ENCODE results near the gene AVPI1. TPM values are rescaled to one million over a fixed set of nuclear protein-coding genes. Genes with fewer than 3 reads are reported as not detected.
"Not testable (repeated sequence)": the region's sequence is repeated elsewhere in the genome, so short reads cannot be mapped to it uniquely, and the experiment has no call there.

The AVPI1 gene
- total RNA-seq, 1 donor from 2014 or later: 1.1 TPM

DNA sequence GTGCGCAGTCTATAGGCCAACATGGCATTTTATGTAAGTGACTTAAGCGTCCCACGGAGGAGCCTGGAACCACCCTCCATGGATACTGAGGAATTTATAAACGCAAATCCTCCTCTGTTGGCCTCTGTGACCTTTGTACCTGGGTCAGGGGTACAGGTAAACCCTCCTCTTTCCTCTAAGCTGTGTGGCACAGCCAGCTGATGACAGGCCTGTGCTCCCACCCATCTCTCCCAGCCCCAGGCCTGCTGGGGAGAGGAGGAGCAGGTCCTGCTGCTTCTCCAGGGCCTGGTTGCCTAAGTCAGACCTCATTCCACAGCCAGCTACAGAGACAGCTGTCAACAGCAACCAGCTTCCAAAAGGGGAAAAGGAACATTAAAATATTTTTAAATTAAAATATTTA lies 5.0 kb downstream of the AVPI1 start:
- no peak for DNase-seq

- DNase-seq: no peak
Observed at GRCh38 chr10:97679594-97679993, 7.4 kb downstream of the AVPI1 start.

DNA sequence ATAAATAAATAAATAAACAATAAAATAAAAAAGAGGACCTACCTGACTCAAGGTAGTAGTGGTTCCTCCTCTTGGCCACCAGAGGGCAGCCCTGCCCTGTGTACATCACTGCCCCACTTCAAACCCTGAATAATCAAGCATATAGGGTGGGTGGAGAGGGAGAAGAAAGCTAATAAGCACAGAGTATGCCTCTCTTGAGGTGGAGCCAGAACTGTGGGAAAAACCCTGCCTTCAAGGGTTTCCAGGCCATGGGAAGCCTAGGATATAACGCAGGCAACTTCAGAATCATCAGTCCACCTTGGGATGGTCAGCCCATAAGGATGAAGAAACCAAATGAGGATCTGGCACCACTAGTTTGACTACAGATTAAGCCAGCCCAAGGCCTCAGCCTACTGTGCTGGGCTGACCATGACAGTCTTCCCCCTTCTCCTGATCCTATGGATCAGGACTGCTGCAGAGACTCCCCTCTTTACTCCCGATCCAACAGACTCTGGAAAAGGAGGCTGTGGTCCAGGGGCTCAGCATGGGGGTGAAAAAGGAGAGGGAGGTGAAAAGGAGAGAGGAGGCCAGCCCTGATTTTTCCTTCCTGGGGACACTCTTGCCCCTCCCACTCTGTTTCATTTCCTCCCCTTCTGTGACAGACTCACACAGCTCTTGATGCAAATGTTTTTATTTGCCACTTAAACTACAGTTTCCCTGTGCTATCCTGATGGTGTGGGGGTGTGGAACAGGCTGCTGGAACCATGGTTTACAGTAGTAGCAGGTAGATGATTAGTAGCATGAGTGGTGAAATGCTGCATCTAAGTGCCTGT lies 10.1 kb downstream of the AVPI1 start:
- no peak for DNase-seq

- DNase-seq: no peak
Observed at GRCh38 chr10:97675222-97675621, 11.8 kb downstream of the AVPI1 start.

GRCh38 chr10:97673736-97674525 lies 13.1 kb downstream of the AVPI1 start:
- DNase-seq: peak; percentile 72

GRCh38 chr10:97669571-97669970 lies 17.5 kb downstream of the AVPI1 start:
- DNase-seq: no peak

- DNase-seq: no peak
Observed at GRCh38 chr10:97667463-97667862, 19.6 kb downstream of the AVPI1 start.

DNA sequence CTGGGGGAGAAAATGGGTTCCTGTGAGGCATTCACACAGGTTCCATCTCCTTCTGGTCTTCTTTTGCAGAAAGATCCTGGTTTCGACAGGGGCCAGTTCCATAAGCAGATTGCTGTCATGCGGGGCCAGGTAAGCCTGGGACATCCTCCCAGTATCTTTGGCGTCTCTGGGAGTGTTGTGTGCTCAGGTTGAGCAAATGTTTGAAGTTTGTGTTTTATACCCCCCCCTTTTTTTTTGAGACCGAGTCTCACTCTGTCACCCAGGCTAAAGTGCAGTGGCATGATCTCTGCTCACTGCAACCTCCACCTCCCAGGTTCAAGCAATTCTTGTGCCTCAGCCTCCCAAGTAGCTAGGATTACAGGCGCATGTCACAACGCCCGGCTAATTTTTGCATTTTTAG lies 20.0 kb downstream of the AVPI1 start:
- DNase-seq: no peak

DNA sequence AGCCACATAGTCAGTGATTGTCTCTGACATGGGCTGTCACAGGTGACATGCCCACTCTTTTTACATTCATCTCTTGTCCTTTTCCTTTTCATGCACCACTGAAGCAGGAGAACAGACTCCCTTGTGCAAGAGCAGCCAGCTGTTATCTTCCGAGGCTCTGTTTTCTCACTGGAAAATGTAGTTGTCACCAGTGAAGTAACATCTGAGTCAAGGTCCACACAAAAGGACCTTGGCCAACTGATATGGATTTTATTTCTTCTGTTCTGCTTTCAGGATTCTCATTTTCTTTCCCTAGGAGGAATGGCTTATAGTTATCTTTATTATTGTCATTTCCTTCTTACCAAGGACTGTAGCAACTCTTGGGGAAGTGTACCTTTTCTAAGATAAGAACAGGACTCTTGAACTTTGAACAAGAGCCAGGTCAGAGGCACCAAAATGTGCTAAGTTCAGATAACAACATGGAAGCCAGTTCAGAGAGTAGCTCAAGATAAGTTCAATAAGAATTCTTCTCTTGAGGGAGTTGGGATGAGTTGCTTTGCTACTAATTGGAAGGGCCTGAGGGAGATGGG lies 22.7 kb downstream of the AVPI1 start:
- no peak for DNase-seq

GRCh38 chr10:97659589-97659988 lies 27.5 kb downstream of the AVPI1 start:
- no peak for DNase-seq

DNA sequence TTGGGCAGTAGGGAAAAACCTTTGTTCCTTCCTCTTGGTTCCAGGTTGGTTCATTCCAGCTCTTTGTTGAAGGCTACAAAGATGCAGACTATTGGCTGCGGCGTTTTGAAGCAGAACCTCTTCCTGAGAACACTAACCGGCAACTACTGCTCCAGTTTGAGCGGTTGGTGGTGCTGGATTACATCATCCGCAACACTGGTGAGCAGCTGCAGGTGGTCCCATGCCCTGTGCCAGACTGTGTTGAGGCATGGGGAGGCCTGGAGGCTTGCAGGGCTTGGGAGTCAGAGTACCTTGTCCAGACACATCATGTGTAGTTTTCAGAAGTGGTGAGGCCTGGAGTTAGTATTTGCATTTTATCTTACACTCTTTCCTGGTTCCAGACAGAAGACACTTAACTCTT lies 30.3 kb downstream of the AVPI1 start:
- no peak for DNase-seq

GRCh38 chr10:97651773-97652172 lies 35.3 kb downstream of the AVPI1 start:
- DNase-seq: no peak

DNA sequence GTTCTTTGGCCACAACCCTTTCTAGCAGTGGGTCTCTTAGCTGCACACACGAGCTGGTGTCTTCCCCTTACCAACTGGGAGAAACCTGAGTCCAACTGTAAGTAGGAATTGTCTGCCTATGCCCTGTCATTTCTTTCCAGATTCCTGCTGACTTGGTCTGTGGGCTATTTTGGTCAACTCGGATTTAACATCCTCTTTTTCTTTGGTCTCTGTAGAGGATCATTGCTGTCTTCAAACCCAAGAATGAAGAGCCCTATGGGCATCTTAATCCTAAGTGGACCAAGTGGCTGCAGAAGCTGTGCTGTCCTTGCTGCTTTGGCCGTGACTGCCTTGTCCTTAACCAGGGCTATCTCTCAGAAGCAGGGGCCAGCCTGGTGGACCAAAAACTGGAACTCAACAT lies 36.3 kb downstream of the AVPI1 start:
- DNase-seq: no peak

DNA sequence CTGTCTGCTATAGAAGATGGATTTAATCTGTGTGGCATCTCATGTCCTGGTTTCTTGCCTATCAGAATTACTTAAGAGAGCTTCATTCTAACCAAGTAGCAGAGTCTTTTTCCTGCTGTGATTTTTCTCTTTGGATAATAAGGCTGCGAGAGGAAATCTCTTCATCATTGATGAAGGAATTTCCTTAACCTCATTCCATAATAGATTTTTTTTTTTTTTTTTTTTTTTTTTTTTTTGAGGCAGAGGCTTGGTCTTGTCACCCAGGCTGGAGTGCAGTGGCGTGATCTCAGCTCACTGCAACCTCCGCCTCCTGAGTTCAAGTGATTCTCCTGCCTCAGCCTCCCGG lies 37.7 kb downstream of the AVPI1 start:
- DNase-seq: not testable (repeated sequence)

GRCh38 chr10:97648562-97649404 lies 38.3 kb downstream of the AVPI1 start:
- DNase-seq: no peak

GRCh38 chr10:97647556-97647955 lies 39.5 kb downstream of the AVPI1 start:
- no peak for DNase-seq

GRCh38 chr10:97644936-97645335 lies 42.1 kb downstream of the AVPI1 start:
- DNase-seq: no peak

- DNase-seq: no peak
Observed at GRCh38 chr10:97643441-97643985, 43.5 kb downstream of the AVPI1 start.

DNA sequence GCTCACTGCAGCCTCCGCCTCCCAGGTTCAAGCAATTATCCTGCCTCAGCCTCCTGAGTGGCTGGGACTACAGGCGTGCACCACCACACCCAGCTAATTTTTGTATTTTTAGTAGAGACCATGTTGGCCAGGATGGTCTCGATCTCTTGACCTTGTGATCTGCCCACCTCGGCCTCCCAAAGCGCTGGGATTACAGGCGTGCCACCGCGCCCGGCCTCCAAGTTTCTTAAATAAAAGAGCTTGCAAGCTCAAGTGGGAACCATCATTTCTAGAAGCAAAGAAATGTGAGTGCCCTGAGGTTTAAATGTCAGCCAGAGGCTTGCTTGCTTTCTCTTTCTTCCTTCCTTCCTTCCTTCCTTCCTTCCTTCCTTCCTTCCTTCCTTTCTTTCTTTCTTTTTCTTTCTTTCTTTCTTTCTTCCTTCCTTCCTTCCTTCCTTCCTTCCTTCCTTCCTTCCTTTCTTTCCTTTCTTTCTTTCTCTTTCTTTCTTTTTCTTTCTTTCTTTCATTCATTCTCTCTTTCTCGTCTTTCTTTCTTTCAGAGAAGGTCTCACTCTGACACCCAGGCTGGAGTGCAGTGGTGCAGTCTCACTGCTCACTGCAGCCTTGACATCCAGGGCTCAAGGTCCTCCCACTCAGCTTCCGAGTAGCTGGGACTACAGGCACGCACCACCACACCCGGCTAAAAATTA lies 44.4 kb downstream of the AVPI1 start:
- not testable (repeated sequence) for DNase-seq

DNA sequence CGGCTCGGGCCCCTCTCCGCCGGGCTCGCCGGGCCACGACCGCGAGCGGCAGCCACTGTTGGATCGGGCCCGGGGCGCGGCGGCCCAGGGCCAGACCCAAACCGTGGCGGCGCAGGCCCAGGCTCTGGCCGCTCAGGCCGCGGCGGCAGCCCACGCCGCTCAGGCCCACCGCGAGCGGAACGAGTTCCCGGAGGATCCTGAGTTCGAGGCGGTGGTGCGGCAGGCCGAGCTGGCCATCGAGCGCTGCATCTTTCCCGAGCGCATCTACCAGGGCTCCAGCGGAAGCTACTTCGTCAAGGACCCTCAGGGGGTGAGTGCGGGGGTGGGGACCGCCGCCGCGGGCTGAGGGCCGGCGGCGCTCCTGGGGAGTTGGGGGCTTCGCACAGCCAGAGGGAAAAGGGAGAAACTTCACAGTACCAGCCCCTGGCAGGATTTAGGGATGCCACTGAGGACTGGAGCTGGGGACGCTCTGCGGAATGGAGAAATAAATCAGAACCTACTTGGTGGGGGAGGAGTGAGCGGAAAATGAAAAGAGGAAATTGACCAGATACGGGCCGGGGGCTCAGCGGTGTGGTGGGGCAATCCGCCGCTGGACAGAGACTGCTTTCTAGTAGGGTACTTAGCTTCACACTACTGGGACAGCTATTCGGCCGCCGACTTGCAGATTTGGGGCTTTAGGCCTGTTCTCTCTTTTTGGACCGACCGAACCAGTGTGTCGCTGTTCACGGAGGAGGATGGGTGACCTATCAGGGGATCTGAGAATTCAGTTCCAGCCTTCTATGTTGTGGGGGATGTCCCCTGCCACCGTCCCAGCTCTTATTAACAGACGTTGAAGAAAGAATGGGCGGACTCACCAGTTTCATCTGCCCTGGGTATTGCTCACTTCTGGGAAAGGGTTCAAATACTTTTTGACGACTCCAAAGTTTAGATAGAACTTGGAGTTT lies 45.9 kb downstream of the AVPI1 start:
- no peak for DNase-seq
